ENCODE data around the gene SSBP4. TPM values are rescaled to one million over a fixed set of nuclear protein-coding genes. Genes with fewer than 3 reads are reported as not detected.

The SSBP4 gene
- total RNA-seq, 1 donor from 2014 or later, result 71.8 TPM

- Mint-ChIP-seq H3K27me3 (ENCODE audit: low read depth) (no peaks in the 10 kb centered on the region), H3K4me3 (no peak overlapping the region), H3K27ac (ENCODE audit: unreplicated experiment) (peak overlapping the region; percentile 79), H3K36me3 (ENCODE audit: low read depth) (peaks cover 4% of the 10 kb centered on the region), H3K4me1 (peaks cover 29% of the 10 kb centered on the region), H3K9me3 (no peaks in the 10 kb centered on the region)
- TF ChIP-seq CTCF (conservative IDR thresholded peaks at IDR 0.05), result peak; percentile 97
- peak; percentile 99 for DNase-seq (ENCODE audit: low read depth, low spot score)
Observed at GRCh38 chr19:18450931-18451836, 32.0 kb downstream of the SSBP4 start.

GRCh38 chr19:18452386-18452785 lies 33.2 kb downstream of the SSBP4 start:
- H3K4me3 Mint-ChIP-seq, result no peak overlapping the region
- H3K27ac Mint-ChIP-seq (ENCODE audit: unreplicated experiment), result no peak overlapping the region
- peaks cover 18% of the 10 kb centered on the region for H3K4me1 Mint-ChIP-seq
- H3K36me3 Mint-ChIP-seq (ENCODE audit: low read depth), result peaks cover 4% of the 10 kb centered on the region
- no peak for TF ChIP-seq CTCF (conservative IDR thresholded peaks at IDR 0.05)
- no peaks in the 10 kb centered on the region for H3K9me3 Mint-ChIP-seq
- no peak for DNase-seq (ENCODE audit: low read depth, low spot score)
- H3K27me3 Mint-ChIP-seq (ENCODE audit: low read depth), result no peaks in the 10 kb centered on the region

GRCh38 chr19:18453269-18454024 lies 34.2 kb downstream of the SSBP4 start:
- no peak overlapping the region for H3K27ac Mint-ChIP-seq (ENCODE audit: unreplicated experiment)

GRCh38 chr19:18456279-18456678 lies 37.1 kb downstream of the SSBP4 start:
- H3K4me1 Mint-ChIP-seq, result peaks cover 13% of the 10 kb centered on the region
- no peaks in the 10 kb centered on the region for H3K36me3 Mint-ChIP-seq (ENCODE audit: low read depth)
- H3K27ac Mint-ChIP-seq (ENCODE audit: unreplicated experiment), result no peak overlapping the region
- DNase-seq (ENCODE audit: low read depth, low spot score), result no peak
- no peaks in the 10 kb centered on the region for H3K27me3 Mint-ChIP-seq (ENCODE audit: low read depth)
- no peak overlapping the region for H3K4me3 Mint-ChIP-seq
- no peak for TF ChIP-seq CTCF (conservative IDR thresholded peaks at IDR 0.05)
- H3K9me3 Mint-ChIP-seq, result no peaks in the 10 kb centered on the region

More at GRCh38 chr19:18453269-18454024, 34.2 kb downstream of the SSBP4 start:
- Mint-ChIP-seq H3K9me3 (no peaks in the 10 kb centered on the region), H3K4me3 (no peak overlapping the region), H3K27me3 (ENCODE audit: low read depth) (no peaks in the 10 kb centered on the region), H3K4me1 (peaks cover 20% of the 10 kb centered on the region), H3K36me3 (ENCODE audit: low read depth) (peaks cover under 1% of the 10 kb centered on the region)
- no peak for DNase-seq (ENCODE audit: low read depth, low spot score)
- no peak for TF ChIP-seq CTCF (conservative IDR thresholded peaks at IDR 0.05)

- H3K27ac Mint-ChIP-seq (ENCODE audit: unreplicated experiment), result no peak overlapping the region
- H3K9me3 Mint-ChIP-seq, result no peaks in the 10 kb centered on the region
- H3K4me1 Mint-ChIP-seq, result peaks cover 13% of the 10 kb centered on the region
- no peak for TF ChIP-seq CTCF (conservative IDR thresholded peaks at IDR 0.05)
- no peak overlapping the region for H3K4me3 Mint-ChIP-seq
- no peak for DNase-seq (ENCODE audit: low read depth, low spot score)
- H3K27me3 Mint-ChIP-seq (ENCODE audit: low read depth), result no peaks in the 10 kb centered on the region
- H3K36me3 Mint-ChIP-seq (ENCODE audit: low read depth), result no peaks in the 10 kb centered on the region
Observed at GRCh38 chr19:18456974-18457373, 37.8 kb downstream of the SSBP4 start.
